Neural cell (in vitro differentiated cells): ENCODE measurements around the gene CCSAP. TPM values are rescaled to one million over a fixed set of nuclear protein-coding genes. Genes with fewer than 3 reads are reported as not detected.

ENCODE experiments used
- H2AFZ ChIP-seq: fragments of 200-600, 300-800 bp; sonication (generic), shearing (Covaris generic); 2 replicates; pipeline ENCODE4 v1.6.0; 2014; ENCODE audit warnings: low read depth, mild to moderate bottlenecking, antibody characterized with exemption, low read length, moderate library complexity
- H3F3A ChIP-seq: fragments of 200-600 bp; shearing (Covaris generic); 2 replicates; pipeline ENCODE4 v1.6.1; 2016; ENCODE audit warnings: mild to moderate bottlenecking, moderate library complexity, mixed read lengths, antibody characterized with exemption, low read length; ENCODE audit not compliant: insufficient read depth, poor library complexity, severe bottlenecking
- H3K27ac ChIP-seq: fragments of 200-600, 300-800 bp; sonication (generic), shearing (Covaris generic); 2 replicates; pipeline ENCODE4 v1.5.1; 2014; ENCODE audit warnings: mild to moderate bottlenecking, low read length, moderate library complexity
- H3K27me3 ChIP-seq: fragments of 300-800, 200-600 bp; sonication (generic), shearing (Covaris generic); 2 replicates; pipeline ENCODE4 v1.6.0; 2014; ENCODE audit warnings: mild to moderate bottlenecking, low read depth, low read length, moderate library complexity; ENCODE audit not compliant: insufficient read depth
- H3K36me3 ChIP-seq: fragments of 300-800, 200-600 bp; sonication (generic), shearing (Covaris generic); 2 replicates; pipeline ENCODE4 v1.5.1; 2014; ENCODE audit warnings: mild to moderate bottlenecking, antibody characterized with exemption, low read length, moderate library complexity; ENCODE audit not compliant: insufficient read depth
- H3K4me2 ChIP-seq: fragments of 300-800, 200-600 bp; sonication (generic), shearing (Covaris generic); 2 replicates; pipeline ENCODE4 v1.6.0; 2014; ENCODE audit warnings: mild to moderate bottlenecking, low read length
- H3K4me3 ChIP-seq: fragments of 300-800, 200-600 bp; sonication (generic), shearing (Covaris generic); 2 replicates; pipeline ENCODE4 v1.5.1; 2014; ENCODE audit warnings: mild to moderate bottlenecking, low read length, moderate library complexity
- H3K79me2 ChIP-seq: fragments of 200-600 bp; shearing (Covaris generic); replicated peaks from 2 replicates; pipeline ENCODE4 v1.6.0; 2014; ENCODE audit warnings: mild to moderate bottlenecking, low read length, moderate library complexity; ENCODE audit not compliant: insufficient read depth
- H3K9ac ChIP-seq: fragments of 300-800, 200-600 bp; sonication (generic), shearing (Covaris generic); 2 replicates; pipeline ENCODE4 v1.6.1; 2016; ENCODE audit warnings: mild to moderate bottlenecking, low read length, mixed read lengths
- H3K9me2 ChIP-seq: fragments of 200-600 bp; shearing (Covaris generic); 2 replicates; pipeline ENCODE4 v1.6.1; 2016; ENCODE audit warnings: mild to moderate bottlenecking, low read length, mixed read lengths; ENCODE audit not compliant: insufficient read depth
- H3K9me3 ChIP-seq: fragments of 200-600, 300-800 bp; sonication (generic), shearing (Covaris generic); 2 replicates; pipeline ENCODE4 v1.6.1; 2016; ENCODE audit warnings: mild to moderate bottlenecking, mixed run types, low read length, moderate library complexity, mixed read lengths
- H4K20me1 ChIP-seq: fragments of 200-600 bp; shearing (Covaris generic); 2 replicates; pipeline ENCODE4 v1.6.1; 2016; ENCODE audit warnings: mild to moderate bottlenecking, mixed run types; ENCODE audit not compliant: insufficient read depth
- CTCF ChIP-seq: fragments of 450-650 bp; IDR thresholded peaks from 2 replicates; pipeline ENCODE4 v1.5.1; 2014; ENCODE audit warnings: antibody characterized with exemption, mild to moderate bottlenecking, moderate library complexity; ENCODE audit not compliant: poor library complexity, severe bottlenecking
- EP300 ChIP-seq: fragments of 450-650 bp; conservative IDR thresholded peaks from 2 replicates; pipeline ENCODE4 v1.6.1; 2014; ENCODE audit warnings: antibody characterized with exemption, mild to moderate bottlenecking, moderate library complexity; ENCODE audit not compliant: poor library complexity, severe bottlenecking
- EZH2 ChIP-seq: fragments of 200-600, 300-800 bp; shearing (Covaris generic), sonication (generic); IDR thresholded peaks from 2 replicates; pipeline ENCODE4 v1.6.1; 2014; ENCODE audit warnings: antibody characterized with exemption, low read length, borderline replicate concordance, mild to moderate bottlenecking; ENCODE audit not compliant: insufficient read depth, poor library complexity, severe bottlenecking
- MXI1 ChIP-seq: fragments of 450-650 bp; conservative IDR thresholded peaks from 2 replicates; pipeline ENCODE4 v1.6.1; 2014; ENCODE audit warnings: antibody characterized with exemption, mild to moderate bottlenecking; ENCODE audit not compliant: poor library complexity, severe bottlenecking
- POLR2AphosphoS5 ChIP-seq: IDR thresholded peaks from 2 replicates; pipeline ENCODE4 v1.6.1; 2012
- RAD21 ChIP-seq: fragments of 450-650 bp; conservative IDR thresholded peaks from 2 replicates; pipeline ENCODE4 v1.6.1; 2014; ENCODE audit warnings: antibody characterized with exemption, mild to moderate bottlenecking, moderate library complexity
- REST ChIP-seq: IDR thresholded peaks from 2 replicates; pipeline ENCODE4 v1.6.1; 2012; ENCODE audit warnings: borderline replicate concordance
- SMC3 ChIP-seq: fragments of 450-650 bp; conservative IDR thresholded peaks from 2 replicates; pipeline ENCODE4 v1.6.1; 2014; ENCODE audit warnings: antibody characterized with exemption, mild to moderate bottlenecking, moderate library complexity; ENCODE audit not compliant: poor library complexity
- TAF1 ChIP-seq: IDR thresholded peaks from 2 replicates; pipeline ENCODE4 v1.6.1; 2012; ENCODE audit warnings: low read depth
- polyA plus RNA-seq: library from polyadenylated mRNA; depleted of rRNA; stranded (reverse); fragments of >200 nt; gene quantifications from 2 replicates; pipeline ENCODE4 v1.2.3, GENCODE V29; 2014

Gene CCSAP
- polyA plus RNA-seq, 1 donor from 2014 or later = 66.7 TPM

- H2AFZ ChIP-seq = no peak overlapping the region
- H3K9me2 ChIP-seq = no peaks in the 10 kb centered on the region
- no peaks in the 10 kb centered on the region for H3K79me2 ChIP-seq
- peak overlapping the region; percentile 8 for H3K4me3 ChIP-seq
- no peak overlapping the region for H3K4me2 ChIP-seq
- H3K27ac ChIP-seq = peak overlapping the region; percentile 49
- no peaks in the 10 kb centered on the region for H3K36me3 ChIP-seq
- H3K9me3 ChIP-seq = no peaks in the 10 kb centered on the region
- no peaks in the 10 kb centered on the region for H3K27me3 ChIP-seq
- no peaks in the 10 kb centered on the region for H4K20me1 ChIP-seq
- no peak overlapping the region for H3K9ac ChIP-seq
- no peak for TF ChIP-seq POLR2AphosphoS5
- TF ChIP-seq TAF1 = no peak
- TF ChIP-seq REST = no peak
- no peak for TF ChIP-seq MXI1
- no peak for TF ChIP-seq CTCF
- TF ChIP-seq EP300 = no peak
- no peak for TF ChIP-seq RAD21
- TF ChIP-seq SMC3 = no peak
- no peak for TF ChIP-seq EZH2
- no peaks in the 10 kb centered on the region for H3F3A ChIP-seq
These were observed 17.4 kb downstream of the CCSAP start for GRCh38 chr1:229325401-229325800.

- Histone ChIP-seq H3K4me2 (no peak overlapping the region), H3K9me3 (no peaks in the 10 kb centered on the region), H2AFZ (no peak overlapping the region), H3K27ac (no peak overlapping the region), H3K9me2 (no peaks in the 10 kb centered on the region), H3F3A (no peaks in the 10 kb centered on the region), H3K36me3 (peaks cover 7% of the 10 kb centered on the region), H4K20me1 (no peaks in the 10 kb centered on the region), H3K9ac (no peak overlapping the region), H3K27me3 (no peaks in the 10 kb centered on the region), H3K79me2 (no peaks in the 10 kb centered on the region), H3K4me3 (no peak overlapping the region)
- TF ChIP-seq EZH2 = no peak
- no peak for TF ChIP-seq SMC3
- no peak for TF ChIP-seq EP300
- TF ChIP-seq CTCF = no peak
These were observed 18.8 kb downstream of the CCSAP start for GRCh38 chr1:229323885-229324553.
